SKM-1 (cell line): Measurements from ENCODE around the gene KRTAP10-11.

Experiments
- DNase-seq: peaks from one replicate; lab custom pipeline; 2025; ENCODE audit not compliant: unreplicated experiment; lab: John Stamatoyannopoulos, UW

The KRTAP10-11 gene

GRCh38 chr21:44692798-44693512, 46.7 kb downstream of the KRTAP10-11 start:
- no peak for DNase-seq

- no peak for DNase-seq
These were observed 48.6 kb downstream of the KRTAP10-11 start for GRCh38 chr21:44694776-44695175.

GRCh38 chr21:44695184-44695583, 49.0 kb downstream of the KRTAP10-11 start:
- DNase-seq: no peak

- DNase-seq: no peak
These were observed 49.4 kb downstream of the KRTAP10-11 start for GRCh38 chr21:44695641-44696040.

- DNase-seq: no peak
These were observed 50.4 kb downstream of the KRTAP10-11 start for GRCh38 chr21:44696572-44696971.
